Measurements from ENCODE around the gene ELP2. TPM values are rescaled to one million over a fixed set of nuclear protein-coding genes. Genes with fewer than 3 reads are reported as not detected.

Gene ELP2
- total and polyA plus RNA-seq, 4 donors: 27.3 to 78.1 (median 50.9) TPM

DNA sequence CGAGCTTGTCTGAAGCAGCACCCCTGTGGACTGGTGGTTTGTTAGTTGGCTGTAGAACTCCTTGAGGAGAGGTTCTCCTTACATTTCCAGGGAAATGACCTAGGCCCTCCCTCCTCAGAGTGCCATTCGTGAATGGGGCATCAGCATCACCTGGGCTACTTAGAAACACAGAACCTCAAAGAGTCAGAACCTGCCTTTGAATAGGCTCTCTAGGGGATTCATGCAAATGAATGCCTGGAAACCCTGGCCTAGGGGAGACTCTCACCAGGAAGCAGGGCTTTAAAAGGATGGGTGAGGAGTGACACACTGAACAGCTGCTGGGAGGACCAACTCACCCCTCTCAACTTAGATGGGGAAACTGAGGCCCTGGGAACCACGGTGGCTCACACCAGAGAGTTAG lies 55.5 kb downstream of the ELP2 start:
- no peak overlapping the region for H3K27ac ChIP-seq (ENCODE audit: low read depth in 1 of 2, low read length in 2 of 2)
- 96% methylated on average over 3 of the region's 3 CpGs for whole genome bisulfite sequencing
- H3K36me3 ChIP-seq (ENCODE audit: control insufficient read depth in 4 of 4, insufficient read depth in 3 of 4, low read depth in 1 of 4, low read length in 3 of 4): no peaks in the 10 kb centered on the region
- TF ChIP-seq HNF4A (conservative IDR thresholded peaks at IDR 0.05) (no peak), HNF4G (IDR thresholded peaks at IDR 0.05) (no peak), ZBTB33 (IDR thresholded peaks at IDR 0.05) (no peak), JUND (IDR thresholded peaks at IDR 0.05) (no peak)
- no peak overlapping the region for H3K9ac ChIP-seq (ENCODE audit: low read depth in 1 of 2, low read length in 2 of 2)
- no peaks in the 10 kb centered on the region for H3K27me3 ChIP-seq (ENCODE audit: control insufficient read depth in 4 of 4, insufficient read depth in 4 of 4, low read length in 3 of 4)
- no peak overlapping the region for H3K4me3 ChIP-seq (ENCODE audit: low read depth in 1 of 3, low read length in 3 of 3)
- H3K4me1 ChIP-seq (ENCODE audit: control insufficient read depth in 4 of 4, insufficient read depth in 4 of 4, low read length in 3 of 4): peaks cover 4 to 21% (median 12%) of the 10 kb centered on the region in 4 donors
- no peak for DNase-seq (ENCODE audit: low spot score)
- H3K9me3 ChIP-seq (ENCODE audit: control insufficient read depth in 4 of 4, low read length in 3 of 4): no peaks in the 10 kb centered on the region

GRCh38 chr18:36185901-36186460 lies 56.3 kb downstream of the ELP2 start:
- Histone ChIP-seq H3K27ac (ENCODE audit: low read depth in 1 of 2, low read length in 2 of 2) (no peak overlapping the region), H3K9ac (ENCODE audit: low read depth in 1 of 2, low read length in 2 of 2) (no peak overlapping the region), H3K4me1 (ENCODE audit: control insufficient read depth in 4 of 4, insufficient read depth in 4 of 4, low read length in 3 of 4) (peaks cover 4 to 21% (median 12%) of the 10 kb centered on the region in 4 donors), H3K9me3 (ENCODE audit: control insufficient read depth in 4 of 4, low read length in 3 of 4) (no peaks in the 10 kb centered on the region), H3K27me3 (ENCODE audit: control insufficient read depth in 4 of 4, insufficient read depth in 4 of 4, low read length in 3 of 4) (no peaks in the 10 kb centered on the region), H3K36me3 (ENCODE audit: control insufficient read depth in 4 of 4, insufficient read depth in 3 of 4, low read depth in 1 of 4, low read length in 3 of 4) (no peaks in the 10 kb centered on the region), H3K4me3 (ENCODE audit: low read depth in 1 of 3, low read length in 3 of 3) (no peak overlapping the region)
- TF ChIP-seq ATF3 (IDR thresholded peaks at IDR 0.05) (no peak), TAF1 (conservative IDR thresholded peaks at IDR 0.05) (no peak), YY1 (IDR thresholded peaks at IDR 0.05) (no peak), ZBTB33 (IDR thresholded peaks at IDR 0.05) (no peak), REST (IDR thresholded peaks at IDR 0.05) (no peak), NR2F2 (IDR thresholded peaks at IDR 0.05) (no peak), HNF4A (conservative IDR thresholded peaks at IDR 0.05) (no peak), FOXA1 (IDR thresholded peaks at IDR 0.05) (no peak), GABPA (IDR thresholded peaks at IDR 0.05 in 1 of 2, conservative IDR thresholded peaks at IDR 0.05 in 1 of 2) (no peak), MAX (IDR thresholded peaks at IDR 0.05) (no peak)
- no peak for DNase-seq (ENCODE audit: low spot score)
- 94% methylated on average over 18 of the region's 18 CpGs for WGBS

All from liver (tissue), 9 donors.